ENCODE data around the gene ESYT2. TPM values are rescaled to one million over a fixed set of nuclear protein-coding genes. Genes with fewer than 3 reads are reported as not detected.

ESYT2 gene
- total and polyA plus RNA-seq, 2 of the 4 experiments (the other 2 are of a cell fraction), result 26.7 to 69.9 TPM

DNA sequence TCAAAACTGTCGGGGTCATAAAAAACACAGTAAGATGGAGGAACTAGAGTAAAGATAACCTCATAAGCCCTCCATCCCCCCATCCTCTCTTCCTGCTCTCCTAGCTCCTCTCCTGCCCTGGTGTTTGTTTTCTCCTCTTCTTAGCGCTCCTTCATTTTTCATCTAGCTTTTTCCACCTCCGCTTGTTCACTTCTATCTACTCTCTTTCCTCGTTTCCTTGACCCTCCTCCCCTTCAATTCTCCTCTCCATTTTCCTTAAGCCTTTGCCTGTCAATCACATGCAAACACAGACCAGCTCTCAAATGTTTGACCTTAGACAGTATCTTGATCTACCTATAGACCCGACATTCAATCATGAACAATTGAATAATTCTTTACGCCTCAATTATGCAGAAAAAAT is 134.7 kb downstream of the ESYT2 start:
- no peak for TF ChIP-seq CHD1 (IDR thresholded peaks at IDR 0.05; ENCODE audit: low read depth, low read length)
- TF ChIP-seq, protein P1, sequence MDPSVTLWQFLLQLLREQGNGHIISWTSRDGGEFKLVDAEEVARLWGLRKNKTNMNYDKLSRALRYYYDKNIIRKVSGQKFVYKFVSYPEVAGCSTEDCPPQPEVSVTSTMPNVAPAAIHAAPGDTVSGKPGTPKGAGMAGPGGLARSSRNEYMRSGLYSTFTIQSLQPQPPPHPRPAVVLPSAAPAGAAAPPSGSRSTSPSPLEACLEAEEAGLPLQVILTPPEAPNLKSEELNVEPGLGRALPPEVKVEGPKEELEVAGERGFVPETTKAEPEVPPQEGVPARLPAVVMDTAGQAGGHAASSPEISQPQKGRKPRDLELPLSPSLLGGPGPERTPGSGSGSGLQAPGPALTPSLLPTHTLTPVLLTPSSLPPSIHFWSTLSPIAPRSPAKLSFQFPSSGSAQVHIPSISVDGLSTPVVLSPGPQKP (IDR thresholded peaks at IDR 0.05; ENCODE audit: borderline replicate concordance, low read depth, low read length), result no peak
- TF ChIP-seq NFE2L2 (IDR thresholded peaks at IDR 0.05; ENCODE audit: low read depth, low read length), result no peak
- TF ChIP-seq FOS (IDR thresholded peaks at IDR 0.05; ENCODE audit: low read depth, low read length), result no peak
- no peak for TF ChIP-seq RAD21 (IDR thresholded peaks at IDR 0.05; ENCODE audit: low read length)
- TF ChIP-seq RFX5 (IDR thresholded peaks at IDR 0.05; ENCODE audit: low read depth, low read length), result no peak
- no peak for TF ChIP-seq MAFK (IDR thresholded peaks at IDR 0.05; ENCODE audit: low read depth, low read length)
- TF ChIP-seq RCOR1 (IDR thresholded peaks at IDR 0.05; ENCODE audit: insufficient replicate concordance, low read length), result no peak
- TF ChIP-seq MAZ (IDR thresholded peaks at IDR 0.05; ENCODE audit: borderline replicate concordance, low read depth, low read length), result no peak
- no peak for TF ChIP-seq BHLHE40 (IDR thresholded peaks at IDR 0.05; ENCODE audit: low read depth, low read length)
- no peak for TF ChIP-seq CEBPB (IDR thresholded peaks at IDR 0.05; ENCODE audit: low read depth, low read length)
- Histone ChIP-seq H3K4me1 (ENCODE audit: control insufficient read depth, insufficient read depth, low read length) (peaks cover 4% of the 10 kb centered on the region; the same call in 1 of the 2 replicates), H3K9me1 (ENCODE audit: insufficient read depth, low read length) (no peaks in the 10 kb centered on the region; the same call in 1 of the 2 replicates), H3K4ac (ENCODE audit: low read depth, low read length) (no peak overlapping the region), H4K5ac (ENCODE audit: low read depth, low read length) (no peak overlapping the region), H4K8ac (ENCODE audit: low read depth in 2 of 2, low read length in 2 of 2) (no peak overlapping the region), H2AFZ (replicated peaks; ENCODE audit: low read length, poor library complexity) (no peak overlapping the region), H3K27me3 (ENCODE audit: control insufficient read depth, insufficient read depth, low read length) (no peaks in the 10 kb centered on the region), H2AK9ac (replicated peaks; ENCODE audit: low read depth, low read length, poor library complexity) (no peak overlapping the region), H3K27ac (ENCODE audit: insufficient read depth, low read length) (no peak overlapping the region), H3K79me1 (ENCODE audit: low read depth in 1 of 2, low read length in 2 of 2) (peaks cover 37 to 43% of the 10 kb centered on the region in 2 experiments), H2BK120ac (ENCODE audit: low read depth, low read length) (no peak overlapping the region), H3K56ac (ENCODE audit: extremely low read depth, insufficient read depth, low read length) (no peak overlapping the region), H3K9ac (ENCODE audit: low read depth, low read length) (no peak overlapping the region), H3K23ac (ENCODE audit: low read depth, low read length) (no peak overlapping the region), H3K18ac (ENCODE audit: low read depth, low read length) (no peak overlapping the region), H3K9me3 (ENCODE audit: control insufficient read depth, insufficient read depth, low read length) (no peaks in the 10 kb centered on the region), H3K4me2 (ENCODE audit: low read depth, low read length) (no peak overlapping the region), H4K91ac (ENCODE audit: insufficient read depth, low read depth, low read length) (no peak overlapping the region), H2BK15ac (ENCODE audit: low read depth, low read length) (no peak overlapping the region), H3K14ac (replicated peaks; ENCODE audit: low read depth, low read length) (no peak overlapping the region), H4K20me1 (ENCODE audit: insufficient read depth, low read length) (no peaks in the 10 kb centered on the region), H2BK20ac (ENCODE audit: low read depth, low read length) (no peak overlapping the region), H2AK5ac (ENCODE audit: low read depth, low read length) (no peak overlapping the region), H2BK5ac (ENCODE audit: low read depth, low read length, poor library complexity, severe bottlenecking) (no peak overlapping the region), H3K36me3 (ENCODE audit: control insufficient read depth, insufficient read depth, low read length) (peaks cover 3% of the 10 kb centered on the region; the same call in 1 of the 2 replicates), H3K4me3 (ENCODE audit: insufficient read depth, low read depth, low read length) (no peak overlapping the region)
- ChIA-PET CTCF (interaction anchor here (3.0 kb wide), 1 partner anchor 282 kb away, joined by 32 read pairs; no protein-coding TSS in a partner anchor), POLR2A (ENCODE audit: unreplicated experiment) (no interaction called here)
- dilution Hi-C loops (cut with HindIII; ENCODE audit: low sequenced_read_pairs, unreplicated experiment), result no loop called here
- no peak for DNase-seq
- no TSS peak for BruUV-seq (replicated peaks)
- in situ Hi-C loops (cut with MboI; ENCODE audit: low sequenced_read_pairs), result loop anchor here (5.0 kb wide), 1 partner anchor 283 kb away; no protein-coding TSS in a partner anchor
- no peak for ATAC-seq (ENCODE audit: low read depth)
- intact Hi-C loops (cut with micrococcal nuclease), result no loop called here
- WGBS, 2 experiments (ENCODE audit: extremely low coverage in 2 of 2, insufficient read length in 1 of 2), result 86% methylated on average over 1 of the region's 6 CpGs; no CpG with 5 or more reads in 1 of the 2 experiments
